Endothelial cell of umbilical vein (primary cell): Measurements from ENCODE around the gene RBM38. TPM values are rescaled to one million over a fixed set of nuclear protein-coding genes. Genes with fewer than 3 reads are reported as not detected.

Experiments used
- BruUV-seq: library from RNA; stranded (reverse); fragments of 400-500 nt; replicated peaks from 2 replicates; lab custom pipeline; 2021; lab: Mats Ljungman, UMichigan
- CTCF ChIA-PET: fragments of 300-600, 350-600 bp; sonication (Branson Sonifier 250); formaldehyde crosslinking; loops from one replicate; lab custom pipeline; 2021; ENCODE audit warnings: antibody characterized with exemption, inconsistent platforms; lab: Charles Lee
- POLR2A ChIA-PET: fragments of 300-600, 350-600 bp; sonication (Branson Sonifier 250); formaldehyde crosslinking; loops from one replicate; lab custom pipeline; 2021; ENCODE audit warnings: antibody characterized with exemption, inconsistent platforms; lab: Charles Lee
- DNase-seq: peaks from one replicate; pipeline ENCODE4 v3.0.0-alpha.2; 2011; ENCODE audit warnings: low read depth, low spot score
- FAIRE-seq: peaks from 2 replicates; lab custom pipeline; 2011; peaks lifted over from hg19 to GRCh38; lab: Jason Lieb, UNC
- H2AFZ ChIP-seq: 2 replicates; pipeline ENCODE4 v1.6.0; 2012; ENCODE audit warnings: low read depth, low read length, control low read depth, inconsistent platforms
- H3K27ac ChIP-seq: 2 replicates; pipeline ENCODE4 v1.5.1; 2011; ENCODE audit warnings: low read depth, mild to moderate bottlenecking, control low read depth, low read length, moderate library complexity; ENCODE audit not compliant: insufficient read depth
- H3K27me3 ChIP-seq, 2 experiments: 2 replicates each; pipeline versions ENCODE4 v1.6.0 to v1.6.1; 2011; ENCODE audit warnings: low read length in 2 of 2, mixed read lengths in 1 of 2; ENCODE audit not compliant: control insufficient read depth in 2 of 2, insufficient read depth in 2 of 2
- H3K36me3 ChIP-seq, 2 experiments: 2 replicates in 1 of 2; 3 replicates in 1 of 2; pipeline ENCODE4 v1.5.1; 2011; ENCODE audit warnings: low read length in 2 of 2, mild to moderate bottlenecking in 1 of 2, moderate library complexity in 1 of 2; ENCODE audit not compliant: control insufficient read depth in 2 of 2, insufficient read depth in 2 of 2; ENCODE audit errors: extremely low read depth in 1 of 2
- H3K4me1 ChIP-seq: 3 replicates; pipeline ENCODE4 v1.5.1; 2011; ENCODE audit warnings: mild to moderate bottlenecking, low read length; ENCODE audit not compliant: control insufficient read depth, insufficient read depth; ENCODE audit errors: extremely low read depth
- H3K4me2 ChIP-seq: 2 replicates; pipeline ENCODE4 v1.6.1; 2011; ENCODE audit warnings: low read length, control low read depth, mixed read lengths; ENCODE audit not compliant: insufficient read depth
- H3K4me3 ChIP-seq, 3 experiments: fragments of 200-600 bp in 1 of 3; sonication (generic), shearing (Covaris generic) in 1 of 3; replicated peaks in 1 of 3; 2 replicates each; pipeline ENCODE4 v1.5.1; 2011 to 2016; ENCODE audit warnings: control low read depth in 3 of 3, low read length in 3 of 3, mild to moderate bottlenecking in 2 of 3, inconsistent platforms in 1 of 3, low read depth in 1 of 3, moderate library complexity in 1 of 3; ENCODE audit not compliant: insufficient read depth in 1 of 3
- H3K79me2 ChIP-seq: 2 replicates; pipeline ENCODE4 v1.6.0; 2012; ENCODE audit warnings: low read length, inconsistent platforms; ENCODE audit not compliant: control insufficient read depth, insufficient read depth
- H3K9ac ChIP-seq: replicated peaks from 2 replicates; pipeline ENCODE3; 2011; ENCODE audit warnings: low read length, control low read depth; ENCODE audit not compliant: insufficient read depth; ENCODE audit errors: extremely low read depth
- H3K9me1 ChIP-seq: replicated peaks from 3 replicates; pipeline ENCODE4 v1.6.0; 2011; ENCODE audit warnings: mild to moderate bottlenecking, low read length; ENCODE audit not compliant: control insufficient read depth, insufficient read depth; ENCODE audit errors: extremely low read depth
- H3K9me3 ChIP-seq: replicated peaks from 2 replicates; pipeline ENCODE4 v1.5.1; 2012; ENCODE audit warnings: low read length, inconsistent platforms; ENCODE audit not compliant: control insufficient read depth, insufficient read depth
- H4K20me1 ChIP-seq: replicated peaks from 2 replicates; pipeline ENCODE3; 2011; ENCODE audit warnings: mild to moderate bottlenecking, low read length; ENCODE audit not compliant: control insufficient read depth, insufficient read depth; ENCODE audit errors: extremely low read depth
- CTCF ChIP-seq, 2 donors: IDR thresholded peaks; 1 replicate in 1 of 2; 2 replicates in 1 of 2; pipeline ENCODE4 v1.5.1; 2011; ENCODE audit warnings: low read length in 2 of 2, mild to moderate bottlenecking in 2 of 2, moderate library complexity in 2 of 2, control low read depth in 1 of 2, inconsistent platforms in 1 of 2, low read depth in 1 of 2; ENCODE audit not compliant: insufficient read depth in 1 of 2; ENCODE audit errors: extremely low read depth in 1 of 2
- EZH2 ChIP-seq: IDR thresholded peaks from 2 replicates; pipeline ENCODE4 v1.6.1; 2012; ENCODE audit warnings: borderline replicate concordance, low read depth, mild to moderate bottlenecking, moderate library complexity, low read length, inconsistent platforms; ENCODE audit not compliant: severe bottlenecking
- GATA2 ChIP-seq: IDR thresholded peaks from 2 replicates; pipeline ENCODE4 v1.7.0; 2011; ENCODE audit warnings: low read depth, mild to moderate bottlenecking, moderate library complexity, mixed read lengths, low read length; ENCODE audit not compliant: insufficient read length, insufficient read depth
- JUN ChIP-seq: IDR thresholded peaks from 2 replicates; pipeline ENCODE4 v1.6.1; 2011; ENCODE audit warnings: borderline replicate concordance, low read depth; ENCODE audit not compliant: insufficient read length, insufficient read depth
- dilution Hi-C: fragments of 300-500 bp; cut with MboI; formaldehyde crosslinking; loops from one replicate; pipeline ENCODE4 v1.15.0; 2019; ENCODE audit warnings: low sequenced_read_pairs; ENCODE audit not compliant: extremely low pct_ligation_motif_present
- intact Hi-C: fragments of 100-400 bp; cut with micrococcal nuclease; formaldehyde crosslinking; loops from one replicate; pipeline ENCODE4 v1.10.0; 2022
- polyA plus RNA-seq, 4 experiments: library from polyadenylated mRNA; depleted of rRNA in 3 of 4; stranded (reverse) in 3 of 4; unstranded in 1 of 4; fragments of >200 nt; gene quantifications; 2 replicates each; pipeline versions ENCODE4 v1.2.1 to v1.2.3, GENCODE V29; 2011 to 2012; ENCODE audit warnings: missing spikeins in 1 of 4
- total RNA-seq: library from RNA; stranded (reverse); gene quantifications from 2 replicates; pipeline ENCODE4 v1.2.3, GENCODE V29; 2021

RBM38 gene
- total and polyA plus RNA-seq, 2 donors (not counting 3 experiments of a cell fraction or from before 2014, with no cell fraction given): 22.1 to 37.4 TPM

- no peak overlapping the region for H3K27ac ChIP-seq
- FAIRE-seq: no peak
- no peaks in the 10 kb centered on the region for H4K20me1 ChIP-seq
- intact Hi-C loops (no loop called here), dilution Hi-C loops (no loop called here)
- H3K9ac ChIP-seq: no peak overlapping the region
- H2AFZ ChIP-seq: no peak overlapping the region
- DNase-seq: no peak
- BruUV-seq: no TSS peak
- H3K36me3 ChIP-seq: peaks cover 0 to 20% of the 10 kb centered on the region in 2 experiments
- POLR2A ChIA-PET: no interaction called here
- no peak for TF ChIP-seq JUN
- TF ChIP-seq GATA2: no peak
- TF ChIP-seq CTCF (IDR thresholded peaks at IDR 0.05; ENCODE audit: extremely low read depth in 1 of 2, insufficient read depth in 1 of 2, low read depth in 1 of 2, low read length in 2 of 2): no peak
- no peak for TF ChIP-seq EZH2
- no peaks in the 10 kb centered on the region for H3K4me1 ChIP-seq
- H3K79me2 ChIP-seq: no peaks in the 10 kb centered on the region
- H3K27me3 ChIP-seq: no peaks in the 10 kb centered on the region
- no peaks in the 10 kb centered on the region for H3K9me1 ChIP-seq
- H3K9me3 ChIP-seq: no peaks in the 10 kb centered on the region
- H3K4me3 ChIP-seq: no peak overlapping the region
- CTCF ChIA-PET: no interaction called here
- H3K4me2 ChIP-seq: no peak overlapping the region
These were observed 18.6 kb downstream of the RBM38 start for GRCh38 chr20:57409672-57410397.
